Measurements from ENCODE around the gene TMEM51.

- TF ChIP-seq ZNF746 (CRISPR knock-in tag; IDR thresholded peaks at IDR 0.05) (no peak), AFF4 (CRISPR knock-in tag; IDR thresholded peaks at IDR 0.05) (no peak), SIN3A (IDR thresholded peaks at IDR 0.05; ENCODE audit: borderline replicate concordance, low read depth, low read length) (no peak), TAF1 (CRISPR knock-in tag; IDR thresholded peaks at IDR 0.05) (no peak), SKIL (CRISPR knock-in tag; IDR thresholded peaks at IDR 0.05; ENCODE audit: borderline replicate concordance) (no peak), FOXJ3 (CRISPR knock-in tag; IDR thresholded peaks at IDR 0.05; ENCODE audit: borderline replicate concordance) (no peak), PBX3 (CRISPR knock-in tag; IDR thresholded peaks at IDR 0.05; ENCODE audit: borderline replicate concordance) (no peak), YY1 (IDR thresholded peaks at IDR 0.05; ENCODE audit: insufficient read depth, insufficient replicate concordance, low read depth, low read length) (no peak), EZH2 (conservative IDR thresholded peaks at IDR 0.05; ENCODE audit: low read depth, low read length) (no peak), MLX (CRISPR knock-in tag; IDR thresholded peaks at IDR 0.05) (no peak), ZSCAN29 (CRISPR knock-in tag; conservative IDR thresholded peaks at IDR 0.05) (no peak), SNAPC4 (CRISPR knock-in tag; IDR thresholded peaks at IDR 0.05) (no peak), CTCF (CRISPR knock-in tag; IDR thresholded peaks at IDR 0.05) (no peak)
Observed at GRCh38 chr1:15156807-15157380, 3.3 kb downstream of the TMEM51 start.
